ENCODE results near the gene RAP1GAP. TPM values are rescaled to one million over a fixed set of nuclear protein-coding genes. Genes with fewer than 3 reads are reported as not detected.

Gene RAP1GAP
- total RNA-seq, 8 experiments from 2014 or later = 0.31 to 22.8 (median 11.3) TPM

DNA sequence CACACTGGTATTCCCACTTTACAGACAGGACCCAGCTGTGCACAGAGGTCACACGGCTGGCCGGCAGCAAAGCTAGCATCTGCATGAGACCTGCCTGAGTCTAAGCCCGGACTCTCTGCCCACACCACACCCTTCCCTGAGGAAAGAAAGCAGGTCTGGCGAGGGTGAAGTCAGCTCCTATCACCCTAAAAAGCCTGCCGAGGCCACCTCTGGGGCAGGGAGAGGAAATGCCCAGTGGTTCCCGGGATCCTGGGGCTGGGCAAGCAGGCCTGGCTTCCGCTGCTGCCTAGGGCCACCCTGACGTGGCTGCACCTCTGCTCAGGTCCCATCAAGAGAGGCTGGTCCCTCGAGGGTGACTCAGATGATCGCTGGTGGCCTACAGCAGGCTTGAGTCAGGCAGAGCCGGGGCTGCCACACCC is 42.2 kb downstream of the RAP1GAP start:
- in situ Hi-C loops (cut with MboI; ENCODE audit: low pct_unique_long_range_greater_than_20kb in 2 of 9, low sequenced_read_pairs in 9 of 9, unreplicated experiment in 9 of 9) = loop anchor here in 1 of 9 experiments (25.0 kb wide), 1 partner anchor 390 kb away; no protein-coding TSS in a partner anchor
- peak in 2 of 8 experiments; percentile 41 to 47 for ATAC-seq (replicated peaks in 6 of 8)
- Histone ChIP-seq H3K4me1 (replicated peaks in 1 of 2) (peaks cover 2 to 12% of the 10 kb centered on the region in 2 donors), H3K27ac (no peak overlapping the region), H3K4me3 (no peak overlapping the region)
- 17 to 100% (median 80%) methylated on average over 1 to 5 of the region's 11 CpGs; no CpG with 5 or more reads in 2 of the 10 experiments for WGBS, 10 experiments

DNA sequence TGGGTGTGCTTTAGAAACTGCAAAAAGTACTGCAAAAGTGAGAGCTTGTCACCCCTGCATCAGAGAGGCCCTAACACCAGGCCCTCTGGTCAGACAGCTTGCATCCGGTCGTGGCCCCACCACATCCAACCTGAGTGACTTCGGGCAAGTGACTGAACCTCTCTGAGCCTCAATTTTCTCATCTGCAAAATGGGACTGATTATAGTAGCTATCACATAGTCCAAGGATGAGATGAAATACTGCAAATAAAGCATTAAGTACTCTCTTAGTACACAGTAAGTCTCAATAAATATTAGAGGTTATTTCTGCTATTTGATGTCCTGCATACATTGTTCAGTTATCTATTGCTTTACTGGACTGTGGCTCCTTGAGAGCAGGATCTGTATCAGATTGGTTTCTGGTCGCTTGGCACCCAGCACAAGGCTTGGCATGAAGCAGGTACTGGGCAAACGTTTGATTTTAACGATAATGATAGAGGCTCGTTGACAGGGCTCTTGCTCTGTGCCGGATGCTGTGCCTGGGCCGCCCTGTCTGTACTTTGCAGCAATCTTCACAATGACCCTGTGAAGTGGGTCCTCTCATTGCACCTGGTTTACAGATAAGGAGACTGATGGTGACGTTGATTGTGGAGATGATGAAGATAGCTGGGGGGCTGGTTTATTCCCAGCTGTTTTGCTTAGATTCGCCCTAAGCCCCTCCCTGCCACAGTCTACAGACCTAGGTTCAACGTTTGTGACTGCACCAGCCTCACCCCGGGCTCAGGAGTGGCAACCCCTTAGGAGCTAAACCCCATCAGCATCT is 43.6 kb downstream of the RAP1GAP start:
- Histone ChIP-seq H3K27ac (no peak overlapping the region), H3K4me1 (replicated peaks in 1 of 2) (peaks cover 10 to 16% of the 10 kb centered on the region in 2 donors), H3K4me3 (no peak overlapping the region)
- no peak for ATAC-seq (replicated peaks in 6 of 8)
- in situ Hi-C loops (cut with MboI; ENCODE audit: low pct_unique_long_range_greater_than_20kb in 2 of 9, low sequenced_read_pairs in 9 of 9, unreplicated experiment in 9 of 9) = loop anchor here in 1 of 9 experiments (25.0 kb wide), 1 partner anchor 388 kb away; no protein-coding TSS in a partner anchor
- 60 to 95% (median 80%) methylated on average over 1 to 12 of the region's 13 CpGs; no CpG with 5 or more reads in 3 of the 10 experiments for WGBS, 10 experiments

DNA sequence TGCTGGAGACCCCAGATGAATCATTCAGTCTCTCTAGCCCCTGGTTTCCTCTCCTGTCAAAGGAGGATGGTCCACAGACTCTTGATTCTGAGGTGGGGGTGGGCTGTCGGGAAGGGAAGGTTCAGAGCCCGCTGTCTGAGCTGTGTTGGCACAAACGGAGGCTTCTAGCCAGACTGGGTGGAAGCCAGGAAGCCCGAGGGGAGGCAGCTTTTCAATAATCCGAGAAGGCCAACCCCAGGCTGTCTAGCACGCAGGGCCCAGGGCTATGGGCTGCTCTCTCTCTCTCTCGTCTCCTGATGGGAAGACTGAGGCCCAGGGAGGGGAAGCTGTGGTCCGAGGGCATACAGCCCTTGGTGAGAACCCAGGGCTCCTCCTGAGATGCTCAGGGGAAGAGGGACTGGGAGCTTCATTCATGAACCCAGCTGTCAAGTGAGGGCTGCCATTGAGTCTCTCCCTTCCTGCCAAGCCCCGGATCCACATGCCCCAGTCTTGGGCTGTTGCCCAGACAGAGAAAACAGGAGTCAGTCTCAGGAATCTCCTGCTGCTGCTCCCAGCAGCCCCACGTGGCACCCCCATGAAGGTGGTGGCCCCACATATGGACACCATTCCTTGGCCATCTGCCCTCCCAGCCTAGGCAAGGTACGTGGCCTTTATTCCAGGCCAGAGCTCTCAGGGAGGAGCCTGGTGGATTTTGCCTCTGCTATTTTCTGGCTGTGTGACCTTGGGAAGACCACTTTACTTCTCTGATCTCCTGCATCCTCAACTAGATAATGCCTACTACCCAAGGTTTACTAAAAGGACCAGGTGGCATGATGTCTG is 44.4 kb downstream of the RAP1GAP start:
- 30 to 83% (median 69%) methylated on average over 1 to 5 of the region's 11 CpGs; no CpG with 5 or more reads in 5 of the 10 experiments for WGBS, 10 experiments

DNA sequence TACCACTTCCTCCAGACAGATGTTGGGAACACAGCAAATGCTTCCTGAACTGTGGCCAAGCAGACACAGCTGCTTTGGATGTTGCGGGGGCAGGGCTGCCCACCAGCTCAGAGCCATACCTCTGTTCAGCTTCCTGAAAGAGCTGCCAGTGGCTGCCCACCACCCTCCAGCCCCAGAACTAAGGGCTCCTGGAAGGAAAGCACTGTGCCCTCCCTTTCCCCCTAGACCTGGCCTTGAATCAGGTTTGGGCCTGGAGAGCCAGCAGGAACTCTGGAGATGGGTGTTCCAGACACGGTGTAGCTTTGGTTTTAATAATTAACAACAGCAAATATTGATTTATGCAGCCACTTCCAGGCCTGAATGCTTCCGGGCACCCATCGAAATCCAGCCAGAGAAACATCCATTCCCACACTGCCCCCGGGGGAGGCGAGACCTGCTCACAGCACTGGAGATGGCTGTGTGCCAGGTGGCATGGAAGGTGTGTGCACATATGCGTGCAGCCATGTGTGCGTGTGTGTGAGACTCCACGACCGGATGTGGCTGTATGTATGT is 45.7 kb downstream of the RAP1GAP start:
- 60 to 100% (median 88%) methylated on average over 1 to 10 of the region's 10 CpGs; no CpG with 5 or more reads in 5 of the 10 experiments for WGBS, 10 experiments
- no peak overlapping the region for H3K27ac ChIP-seq
- H3K4me3 ChIP-seq = no peak overlapping the region
- H3K4me1 ChIP-seq (replicated peaks in 1 of 2) = peaks cover 31 to 37% of the 10 kb centered on the region in 2 donors
- in situ Hi-C loops (cut with MboI; ENCODE audit: low pct_unique_long_range_greater_than_20kb in 2 of 9, low sequenced_read_pairs in 9 of 9, unreplicated experiment in 9 of 9) = no loop called here
- ATAC-seq (replicated peaks in 6 of 8) = peak in 1 of 8 experiments; percentile 73

More for the DNA sequence above, 44.4 kb downstream of the RAP1GAP start:
- in situ Hi-C loops (cut with MboI; ENCODE audit: low pct_unique_long_range_greater_than_20kb in 2 of 9, low sequenced_read_pairs in 9 of 9, unreplicated experiment in 9 of 9) = loop anchor here in 1 of 9 experiments (25.0 kb wide), 1 partner anchor 387 kb away; no protein-coding TSS in a partner anchor
- Histone ChIP-seq H3K27ac (no peak overlapping the region), H3K4me3 (no peak overlapping the region), H3K4me1 (replicated peaks in 1 of 2) (peaks cover 18 to 24% of the 10 kb centered on the region in 2 donors)
- ATAC-seq (replicated peaks in 6 of 8) = no peak

DNA sequence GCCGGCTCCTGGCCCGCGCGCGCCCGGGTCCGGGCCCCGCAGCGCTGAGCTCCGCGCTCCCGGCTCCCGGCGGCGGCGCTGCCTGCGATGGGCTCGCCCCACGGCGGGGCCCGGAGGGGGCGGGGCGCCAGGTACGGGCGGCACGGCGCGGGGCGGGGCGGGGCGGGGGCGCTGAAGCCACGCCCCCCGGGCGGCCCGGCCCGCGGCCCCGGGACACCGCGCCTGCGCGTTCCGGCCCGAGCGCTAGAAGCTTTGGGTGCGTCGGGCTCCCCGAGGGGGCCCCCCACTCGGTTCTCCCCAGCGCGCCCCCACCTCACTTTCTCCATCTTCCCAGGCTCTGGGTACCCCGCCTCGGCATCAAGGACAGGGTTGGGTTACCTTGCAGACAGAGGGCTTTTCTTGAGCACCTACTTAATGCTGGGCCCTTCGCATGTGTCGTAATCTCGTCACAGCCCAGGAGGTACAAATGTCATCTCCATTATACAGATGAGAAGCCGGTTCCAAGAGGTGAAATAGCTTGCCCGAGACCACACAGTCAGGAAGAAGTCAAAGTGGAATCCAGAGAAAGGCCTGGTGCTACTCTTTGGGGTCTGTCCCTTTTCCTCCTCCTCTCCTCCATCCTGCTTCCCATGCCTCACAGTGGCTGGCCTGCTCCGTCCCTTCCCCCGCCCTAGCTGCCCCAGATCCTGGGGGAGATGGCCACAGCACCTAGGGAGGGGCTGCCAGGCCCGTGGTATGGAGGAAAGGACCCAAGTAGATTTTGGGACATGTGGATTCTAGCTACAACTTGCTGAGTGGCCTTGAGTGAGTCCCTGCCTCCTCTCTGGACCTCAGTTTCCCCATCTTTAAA is 46.5 kb downstream of the RAP1GAP start:
- peaks cover 32 to 42% of the 10 kb centered on the region in 2 donors for H3K4me1 ChIP-seq (replicated peaks in 1 of 2)
- 25 to 100% (median 61%) methylated on average over 1 to 8 of the region's 62 CpGs; no CpG with 5 or more reads in 4 of the 10 experiments for WGBS, 10 experiments
- in situ Hi-C loops (cut with MboI; ENCODE audit: low pct_unique_long_range_greater_than_20kb in 2 of 9, low sequenced_read_pairs in 9 of 9, unreplicated experiment in 9 of 9) = no loop called here
- no peak overlapping the region for H3K27ac ChIP-seq
- peak in 6 of 8 experiments; percentile 5 to 36 (median 19) for ATAC-seq (replicated peaks in 6 of 8)
- peak overlapping the region in 1 of 5 donors; percentile 22 for H3K4me3 ChIP-seq

DNA sequence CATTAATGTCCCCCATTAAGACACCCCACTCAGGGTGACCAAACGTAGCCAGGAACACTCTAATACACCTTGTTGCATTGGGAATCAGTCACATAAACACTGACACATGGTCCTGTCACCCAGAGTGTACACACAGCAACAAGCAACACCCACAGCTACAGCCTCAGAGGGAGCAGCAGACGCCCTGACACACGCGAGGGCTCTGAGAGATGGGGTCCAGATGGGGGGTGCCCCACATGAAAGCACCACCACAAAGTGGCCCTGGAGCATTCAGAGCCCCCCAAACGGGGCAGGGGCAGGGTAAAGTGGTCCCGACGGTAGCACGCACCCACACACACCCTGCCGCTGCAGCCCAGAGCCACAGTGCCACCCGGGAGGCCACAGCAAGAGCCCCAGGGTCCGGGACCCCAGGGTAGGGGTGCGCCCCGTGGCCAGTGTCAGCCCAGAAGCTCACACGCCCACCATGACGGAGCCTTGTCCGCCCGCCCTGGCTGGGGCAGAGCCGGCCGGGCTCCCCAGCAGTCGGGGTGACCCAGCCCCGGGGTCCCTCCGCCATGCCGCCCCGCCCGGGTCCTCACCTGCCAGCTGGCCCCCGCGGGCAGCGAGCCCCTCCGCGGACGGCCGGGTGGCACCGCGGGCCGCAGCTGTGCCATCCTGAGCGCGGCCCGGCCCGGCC is 47.3 kb downstream of the RAP1GAP start:
- Histone ChIP-seq H3K27ac (no peak overlapping the region), H3K4me1 (replicated peaks in 1 of 2) (peaks cover 32 to 42% of the 10 kb centered on the region in 2 donors), H3K4me3 (peak overlapping the region in 1 of 5 donors; percentile 22)
- in situ Hi-C loops (cut with MboI; ENCODE audit: low pct_unique_long_range_greater_than_20kb in 2 of 9, low sequenced_read_pairs in 9 of 9, unreplicated experiment in 9 of 9) = no loop called here
- WGBS, 10 experiments = 25 to 80% (median 56%) methylated on average over 3 to 12 of the region's 39 CpGs; no CpG with 5 or more reads in 6 of the 10 experiments
- ATAC-seq (replicated peaks in 6 of 8) = peak in 2 of 8 experiments; percentile 7 to 9

DNA sequence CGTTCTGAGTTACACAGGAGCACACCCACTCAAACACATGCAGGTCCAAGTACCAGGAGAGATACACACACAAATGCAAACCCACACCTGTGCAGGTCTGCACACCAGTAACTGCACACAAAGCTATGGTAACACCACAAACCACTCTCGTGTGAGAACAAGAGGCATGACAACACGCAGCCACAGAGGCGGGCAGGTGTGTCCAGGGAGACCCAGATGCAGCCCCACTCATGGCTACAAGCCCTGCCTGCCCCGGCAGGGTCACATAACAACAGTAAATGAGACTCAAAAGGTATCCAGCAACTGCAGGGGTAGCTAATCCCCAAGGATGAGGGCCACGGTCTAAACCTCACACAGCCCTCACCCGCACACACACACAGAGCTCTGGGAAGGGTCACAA is 48.1 kb downstream of the RAP1GAP start:
- peaks cover 32 to 42% of the 10 kb centered on the region in 2 donors for H3K4me1 ChIP-seq (replicated peaks in 1 of 2)
- H3K4me3 ChIP-seq = no peak overlapping the region
- 59 to 83% (median 76%) methylated on average over 1 to 6 of the region's 7 CpGs; no CpG with 5 or more reads in 5 of the 10 experiments for WGBS, 10 experiments
- no peak for ATAC-seq (replicated peaks in 6 of 8)
- no peak overlapping the region for H3K27ac ChIP-seq
- in situ Hi-C loops (cut with MboI; ENCODE audit: low pct_unique_long_range_greater_than_20kb in 2 of 9, low sequenced_read_pairs in 9 of 9, unreplicated experiment in 9 of 9) = no loop called here

DNA sequence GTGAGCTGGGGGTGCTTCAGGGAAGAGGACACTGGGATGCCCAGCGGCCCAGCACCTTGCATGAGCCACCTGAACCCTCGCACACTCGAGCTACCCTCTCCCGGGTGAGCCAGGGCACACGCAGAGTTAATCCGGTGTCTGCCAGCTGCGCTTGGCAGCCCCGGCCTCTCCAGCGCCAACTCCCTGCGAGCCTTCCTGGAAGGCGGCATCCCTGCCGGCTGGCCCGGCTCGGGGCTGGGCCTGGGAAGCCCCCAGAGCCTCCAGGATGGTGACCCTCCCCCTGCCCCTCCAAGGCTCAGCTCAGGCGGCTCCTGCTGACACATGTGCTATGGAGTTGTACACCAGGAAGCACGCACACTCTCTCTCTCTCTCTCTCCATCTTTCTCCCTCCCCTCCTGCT is 48.7 kb downstream of the RAP1GAP start:
- H3K4me3 ChIP-seq = no peak overlapping the region
- H3K4me1 ChIP-seq (replicated peaks in 1 of 2) = peaks cover 32 to 42% of the 10 kb centered on the region in 2 donors
- WGBS, 10 experiments = 7 to 56% (median 46%) methylated on average over 2 to 10 of the region's 16 CpGs; no CpG with 5 or more reads in 5 of the 10 experiments
- ATAC-seq (replicated peaks in 6 of 8) = peak in 4 of 8 experiments; percentile 11 to 27 (median 20)
- H3K27ac ChIP-seq = no peak overlapping the region
- in situ Hi-C loops (cut with MboI; ENCODE audit: low pct_unique_long_range_greater_than_20kb in 2 of 9, low sequenced_read_pairs in 9 of 9, unreplicated experiment in 9 of 9) = no loop called here

DNA sequence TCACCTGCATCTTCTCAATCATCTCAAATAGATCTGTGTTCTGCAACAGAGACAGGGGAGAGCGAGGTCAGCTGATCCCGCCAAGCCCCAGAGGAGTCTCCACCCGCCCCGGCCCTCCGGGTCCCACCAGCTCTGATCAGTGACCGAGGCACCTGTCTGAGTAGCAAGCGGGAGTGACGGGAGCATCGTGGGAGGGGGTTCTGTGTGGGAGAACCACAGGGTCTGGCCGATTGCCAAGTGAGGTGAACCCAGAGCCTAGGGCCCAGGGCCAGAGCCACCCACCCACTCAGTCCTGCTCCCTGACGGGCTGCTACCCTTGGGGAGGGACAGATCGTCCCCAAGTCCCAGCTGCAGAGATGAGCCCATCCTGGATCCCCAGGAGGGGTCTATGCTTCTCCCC is 49.1 kb downstream of the RAP1GAP start:
- WGBS, 10 experiments = 59 to 100% (median 87%) methylated on average over 1 to 4 of the region's 12 CpGs; no CpG with 5 or more reads in 6 of the 10 experiments
- peak in 5 of 8 experiments; percentile 3 to 29 (median 17) for ATAC-seq (replicated peaks in 6 of 8)
- H3K4me3 ChIP-seq = no peak overlapping the region

DNA sequence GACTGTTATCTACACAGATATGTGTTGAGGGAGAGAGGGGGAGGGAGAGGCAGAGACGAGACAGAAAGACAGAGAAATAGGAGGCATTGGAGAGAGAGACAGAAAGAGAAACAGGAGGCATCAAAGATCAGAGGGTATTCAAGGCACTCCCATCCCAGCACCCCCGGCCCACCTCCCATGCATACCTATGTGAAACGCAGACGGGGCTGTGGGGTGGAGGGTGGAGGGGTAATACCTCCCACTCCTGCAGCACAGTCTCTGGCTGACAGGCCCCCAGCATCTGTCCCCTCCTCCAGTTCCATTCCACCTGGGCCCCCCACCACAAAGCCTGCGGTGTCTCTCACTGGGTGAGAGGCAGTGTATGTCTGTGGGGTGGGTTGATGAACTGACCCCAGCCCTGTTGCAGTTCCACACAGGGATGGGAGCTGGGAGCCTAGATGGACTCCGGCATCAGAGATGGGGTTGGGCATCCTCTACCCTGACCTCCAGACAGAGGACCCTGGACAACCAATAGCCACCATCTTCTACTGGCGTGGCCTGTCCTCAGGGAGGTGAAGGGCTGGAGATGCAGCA is 49.7 kb downstream of the RAP1GAP start:
- peaks cover 32 to 42% of the 10 kb centered on the region in 2 donors for H3K4me1 ChIP-seq (replicated peaks in 1 of 2)
- peak in 3 of 8 experiments; percentile 4 to 22 (median 16) for ATAC-seq (replicated peaks in 6 of 8)
- H3K27ac ChIP-seq = no peak overlapping the region
- H3K4me3 ChIP-seq = no peak overlapping the region
- in situ Hi-C loops (cut with MboI; ENCODE audit: low pct_unique_long_range_greater_than_20kb in 2 of 9, low sequenced_read_pairs in 9 of 9, unreplicated experiment in 9 of 9) = no loop called here
- 8 to 83% (median 20%) methylated on average over 1 to 2 of the region's 7 CpGs; no CpG with 5 or more reads in 7 of the 10 experiments for WGBS, 10 experiments

More for the DNA sequence above, 49.1 kb downstream of the RAP1GAP start:
- H3K4me1 ChIP-seq (replicated peaks in 1 of 2) = peaks cover 32 to 42% of the 10 kb centered on the region in 2 donors
- in situ Hi-C loops (cut with MboI; ENCODE audit: low pct_unique_long_range_greater_than_20kb in 2 of 9, low sequenced_read_pairs in 9 of 9, unreplicated experiment in 9 of 9) = no loop called here
- H3K27ac ChIP-seq = no peak overlapping the region
